Skeletal muscle tissue (tissue), 4 donors: ENCODE measurements around the gene HPS6. TPM values are rescaled to one million over a fixed set of nuclear protein-coding genes. Genes with fewer than 3 reads are reported as not detected.
A peak's percentile ranks its signal among the peaks of the same experiment; 100 is the strongest.

Source experiments
- H3K27ac ChIP-seq: one replicate; pipeline ENCODE4 v1.7.0; 2013; ENCODE audit warnings: mild to moderate bottlenecking, low read depth, low read length, inconsistent platforms
- H3K27me3 ChIP-seq, 3 donors: one replicate each; pipeline ENCODE4 v1.7.0; 2013; ENCODE audit warnings: low read length in 3 of 3; ENCODE audit not compliant: control insufficient read depth in 3 of 3, insufficient read depth in 3 of 3
- H3K36me3 ChIP-seq, 3 donors: one replicate each; pipeline ENCODE4 v1.7.0; 2013; ENCODE audit warnings: low read length in 3 of 3; ENCODE audit not compliant: control insufficient read depth in 3 of 3, insufficient read depth in 3 of 3
- H3K4me1 ChIP-seq, 3 donors: one replicate each; pipeline ENCODE4 v1.7.0; 2013; ENCODE audit warnings: low read length in 3 of 3, mild to moderate bottlenecking in 3 of 3; ENCODE audit not compliant: control insufficient read depth in 3 of 3, insufficient read depth in 3 of 3
- H3K4me3 ChIP-seq, 3 donors: one replicate each; pipeline ENCODE4 v1.7.0; 2013; ENCODE audit warnings: low read length in 3 of 3
- H3K9ac ChIP-seq, 3 donors: one replicate each; pipeline ENCODE4 v1.7.0; 2013; ENCODE audit warnings: low read length in 3 of 3, mild to moderate bottlenecking in 3 of 3, moderate library complexity in 2 of 3, low read depth in 1 of 3
- H3K9me3 ChIP-seq, 3 donors: one replicate each; pipeline ENCODE4 v1.7.0; 2013; ENCODE audit warnings: low read length in 3 of 3; ENCODE audit not compliant: control insufficient read depth in 3 of 3
- total RNA-seq: library from RNA; depleted of rRNA; stranded (reverse); fragments of >200 nt; gene quantifications from one replicate; pipeline ENCODE4 v1.2.3, GENCODE V29; 2014
- donor health status: Osteomylitis.

Gene HPS6
- total RNA-seq, 1 donor from 2014 or later: 16.7 TPM

GRCh38 chr10:102067091-102067916 is 2.2 kb downstream of the HPS6 start:
- peak overlapping the region in 1 of 3 donors; percentile 30 for H3K4me3 ChIP-seq
- H3K27ac ChIP-seq: no peak overlapping the region
- H3K36me3 ChIP-seq: peaks cover 0 to 11% (median 5%) of the 10 kb centered on the region in 3 donors
- peak overlapping the region; percentile 78 to 96 (median 88) for H3K9ac ChIP-seq
- H3K9me3 ChIP-seq: no peaks in the 10 kb centered on the region
- peaks cover 29 to 39% (median 34%) of the 10 kb centered on the region in 3 donors for H3K4me1 ChIP-seq
- H3K27me3 ChIP-seq: no peaks in the 10 kb centered on the region

- Histone ChIP-seq H3K27ac (no peak overlapping the region), H3K4me3 (no peak overlapping the region), H3K27me3 (no peaks in the 10 kb centered on the region), H3K9ac (peak overlapping the region in 2 of 3 donors; percentile 38 to 66), H3K9me3 (no peaks in the 10 kb centered on the region), H3K4me1 (peaks cover 31 to 44% (median 34%) of the 10 kb centered on the region in 3 donors), H3K36me3 (peaks cover 0 to 11% (median 5%) of the 10 kb centered on the region in 3 donors)
These were observed 3.1 kb downstream of the HPS6 start for GRCh38 chr10:102068216-102068615.

- no peak overlapping the region for H3K27ac ChIP-seq
- H3K27me3 ChIP-seq: no peaks in the 10 kb centered on the region
- peaks cover 0 to 11% (median 5%) of the 10 kb centered on the region in 3 donors for H3K36me3 ChIP-seq
- H3K9me3 ChIP-seq: no peaks in the 10 kb centered on the region
- H3K9ac ChIP-seq: no peak overlapping the region
- peaks cover 31 to 44% (median 34%) of the 10 kb centered on the region in 3 donors for H3K4me1 ChIP-seq
- no peak overlapping the region for H3K4me3 ChIP-seq
These were observed 3.9 kb downstream of the HPS6 start for GRCh38 chr10:102069071-102069470.

- no peak overlapping the region for H3K4me3 ChIP-seq
These were observed 7.8 kb downstream of the HPS6 start for GRCh38 chr10:102072673-102073527.

GRCh38 chr10:102083541-102083940 is 18.4 kb downstream of the HPS6 start:
- Histone ChIP-seq H3K36me3 (no peaks in the 10 kb centered on the region), H3K27me3 (no peaks in the 10 kb centered on the region), H3K9me3 (no peaks in the 10 kb centered on the region)

More at GRCh38 chr10:102072673-102073527, 7.8 kb downstream of the HPS6 start:
- Histone ChIP-seq H3K9me3 (no peaks in the 10 kb centered on the region), H3K27me3 (no peaks in the 10 kb centered on the region), H3K4me1 (peaks cover 9 to 21% (median 10%) of the 10 kb centered on the region in 3 donors), H3K36me3 (peaks cover 0 to 6% (median 2%) of the 10 kb centered on the region in 3 donors), H3K27ac (no peak overlapping the region), H3K9ac (no peak overlapping the region)

GRCh38 chr10:102085336-102085735 is 20.2 kb downstream of the HPS6 start:
- no peaks in the 10 kb centered on the region for H3K4me1 ChIP-seq
- no peak overlapping the region for H3K9ac ChIP-seq
- H3K36me3 ChIP-seq: no peaks in the 10 kb centered on the region
- H3K9me3 ChIP-seq: no peaks in the 10 kb centered on the region
- no peak overlapping the region for H3K27ac ChIP-seq
- no peak overlapping the region for H3K4me3 ChIP-seq
- H3K27me3 ChIP-seq: no peaks in the 10 kb centered on the region

More at GRCh38 chr10:102083541-102083940, 18.4 kb downstream of the HPS6 start:
- no peak overlapping the region for H3K4me3 ChIP-seq
- no peak overlapping the region for H3K9ac ChIP-seq
- H3K4me1 ChIP-seq: no peaks in the 10 kb centered on the region
- no peak overlapping the region for H3K27ac ChIP-seq

- no peak overlapping the region for H3K9ac ChIP-seq
- no peak overlapping the region for H3K27ac ChIP-seq
- H3K9me3 ChIP-seq: no peaks in the 10 kb centered on the region
- no peaks in the 10 kb centered on the region for H3K27me3 ChIP-seq
- no peaks in the 10 kb centered on the region for H3K36me3 ChIP-seq
- no peaks in the 10 kb centered on the region for H3K4me1 ChIP-seq
- no peak overlapping the region for H3K4me3 ChIP-seq
These were observed 21.0 kb downstream of the HPS6 start for GRCh38 chr10:102086196-102086595.

GRCh38 chr10:102090772-102091171 is 25.6 kb downstream of the HPS6 start:
- H3K27me3 ChIP-seq: no peaks in the 10 kb centered on the region
- H3K36me3 ChIP-seq: no peaks in the 10 kb centered on the region
- H3K4me3 ChIP-seq: no peak overlapping the region
- H3K9ac ChIP-seq: no peak overlapping the region
- H3K27ac ChIP-seq: no peak overlapping the region
- no peaks in the 10 kb centered on the region for H3K9me3 ChIP-seq
- H3K4me1 ChIP-seq: no peaks in the 10 kb centered on the region

- H3K27me3 ChIP-seq: no peaks in the 10 kb centered on the region
- no peak overlapping the region for H3K27ac ChIP-seq
- no peaks in the 10 kb centered on the region for H3K36me3 ChIP-seq
- no peak overlapping the region for H3K4me3 ChIP-seq
- no peak overlapping the region for H3K9ac ChIP-seq
- no peaks in the 10 kb centered on the region for H3K9me3 ChIP-seq
- no peaks in the 10 kb centered on the region for H3K4me1 ChIP-seq
These were observed 31.3 kb downstream of the HPS6 start for GRCh38 chr10:102096449-102096848.

- Histone ChIP-seq H3K9ac (no peak overlapping the region), H3K36me3 (no peaks in the 10 kb centered on the region), H3K27me3 (no peaks in the 10 kb centered on the region), H3K4me1 (peaks cover 0 to 4% (median 0%) of the 10 kb centered on the region in 3 donors), H3K9me3 (no peaks in the 10 kb centered on the region), H3K4me3 (no peak overlapping the region), H3K27ac (no peak overlapping the region)
These were observed 36.0 kb downstream of the HPS6 start for GRCh38 chr10:102101152-102101551.
